ENCODE measurements around the gene SPSB2. TPM values are rescaled to one million over a fixed set of nuclear protein-coding genes. Genes with fewer than 3 reads are reported as not detected.

The SPSB2 gene
- total RNA-seq (13.5 and 16.0 TPM in 2 replicates), polyA plus RNA-seq (6.4 and 9.4 TPM in 2 replicates), polyA minus RNA-seq (12.0 and 14.6 TPM in 2 replicates)
- 12.7 TPM for total RNA-seq (2013)

GRCh38 chr12:6873094-6874014 is at the start of gene SPSB2:
SPSB2 (minus strand) TSS chr12:6873303; CDS start chr12:6872901, 402 bp downstream.
- peaks cover 29 to 40% of the 10 kb centered on the region in 2 donors for H3K4me1 ChIP-seq (ENCODE audit: control insufficient read depth in 2 of 2, insufficient read depth in 2 of 2, low read length in 2 of 2)

More at GRCh38 chr12:6873094-6874014, at the start of gene SPSB2:
- H4K20me1 ChIP-seq (ENCODE audit: control insufficient read depth, insufficient read depth, low read length, poor library complexity, severe bottlenecking), result peaks cover 40% of the 10 kb centered on the region
- peak within 1 kb of the TSS; percentile 97 for H2AFZ ChIP-seq (ENCODE audit: insufficient read depth, low read depth, low read length, poor library complexity, severe bottlenecking)
- WGBS (ENCODE audit: insufficient coverage), result 1% methylated on average over 65 of the region's 66 CpGs
- H3K27ac Mint-ChIP-seq, result peak within 1 kb of the TSS; percentile 93
- H3K4me3 Mint-ChIP-seq, result peak within 1 kb of the TSS; percentile 90
- H3K9me3 Mint-ChIP-seq (ENCODE audit: insufficient read depth), result no peaks in the 10 kb centered on the region
- ChIA-PET CTCF (interaction anchor here (0.6 to 11.8 kb wide), 42 partner anchors 8 to 271 kb away, joined by 3 to 136 read pairs (median 7); partner anchors contain the start of genes C12orf57, C1RL, CDCA3 and COPS7A), POLR2A (interaction anchor here (0.5 to 2.7 kb wide), 21 partner anchors 16 to 235 kb away, joined by 3 to 30 read pairs (median 6); partner anchors contain the start of genes C12orf57, CDCA3, COPS7A and LRRC23)
- TF ChIP-seq EZH2 (IDR thresholded peaks at IDR 0.05; ENCODE audit: borderline replicate concordance, insufficient read depth, low read depth, low read length, poor library complexity, severe bottlenecking) (no peak), CTCF (IDR thresholded peaks at IDR 0.05) (no peak)
- H3K4me3 ChIP-seq (ENCODE audit: control extremely low read depth in 1 of 5, extremely low read depth in 1 of 5, insufficient read depth in 1 of 5, low read depth in 2 of 5, low read length in 4 of 5), result peak within 1 kb of the TSS; percentile 69 to 92 (median 88)
- H3K9ac ChIP-seq (ENCODE audit: low read length), result peak within 1 kb of the TSS; percentile 91
- H3K27me3 ChIP-seq (replicated peaks in 1 of 4; ENCODE audit: control extremely low read depth in 1 of 4, control insufficient read depth in 3 of 4, insufficient read depth in 4 of 4, low read length in 3 of 4), result no peaks in the 10 kb centered on the region
- H3K79me2 ChIP-seq (ENCODE audit: control insufficient read depth, insufficient read depth, low read length), result peaks cover 17% of the 10 kb centered on the region
- DNase-seq (peak; percentile 98), ATAC-seq (ENCODE audit: low read depth) (peak; percentile 89)
- intact Hi-C loops (cut with micrococcal nuclease), result loop anchor here (1.0 to 2.0 kb wide), 10 partner anchors 18 to 316 kb away; partner anchors contain the start of genes C1R, CLSTN3, COPS7A and EMG1
- peaks cover 40% of the 10 kb centered on the region for H3K4me1 Mint-ChIP-seq
- peak within 1 kb of the TSS; percentile 97 for H3K4me2 ChIP-seq (replicated peaks; ENCODE audit: low read depth, low read length, poor library complexity, severe bottlenecking)
- H3K27me3 Mint-ChIP-seq, result no peaks in the 10 kb centered on the region
- H3K9me3 ChIP-seq (ENCODE audit: control extremely low read depth in 1 of 3, control insufficient read depth in 2 of 3, insufficient read depth in 1 of 3, low read length in 2 of 3), result no peaks in the 10 kb centered on the region
- peak within 1 kb of the TSS; percentile 45 to 61 for H3K27ac ChIP-seq (ENCODE audit: low read length in 2 of 2)
- peaks cover 0 to 21% of the 10 kb centered on the region in 2 experiments for H3K36me3 ChIP-seq (replicated peaks in 1 of 2; ENCODE audit: control extremely low read depth in 1 of 2, control insufficient read depth in 1 of 2, extremely low read depth in 1 of 2, insufficient read depth in 2 of 2, low read length in 1 of 2)

Data from B cell (primary cell).